ENCODE data around the gene SPINT2.
"Not testable (repeated sequence)": the region's sequence is repeated elsewhere in the genome, so short reads cannot be mapped to it uniquely, and the experiment has no call there.

The SPINT2 gene

GRCh38 chr19:38320969-38321339 is 56.6 kb downstream of the SPINT2 start:
- DNase-seq (ENCODE audit: low read depth): no peak

DNA sequence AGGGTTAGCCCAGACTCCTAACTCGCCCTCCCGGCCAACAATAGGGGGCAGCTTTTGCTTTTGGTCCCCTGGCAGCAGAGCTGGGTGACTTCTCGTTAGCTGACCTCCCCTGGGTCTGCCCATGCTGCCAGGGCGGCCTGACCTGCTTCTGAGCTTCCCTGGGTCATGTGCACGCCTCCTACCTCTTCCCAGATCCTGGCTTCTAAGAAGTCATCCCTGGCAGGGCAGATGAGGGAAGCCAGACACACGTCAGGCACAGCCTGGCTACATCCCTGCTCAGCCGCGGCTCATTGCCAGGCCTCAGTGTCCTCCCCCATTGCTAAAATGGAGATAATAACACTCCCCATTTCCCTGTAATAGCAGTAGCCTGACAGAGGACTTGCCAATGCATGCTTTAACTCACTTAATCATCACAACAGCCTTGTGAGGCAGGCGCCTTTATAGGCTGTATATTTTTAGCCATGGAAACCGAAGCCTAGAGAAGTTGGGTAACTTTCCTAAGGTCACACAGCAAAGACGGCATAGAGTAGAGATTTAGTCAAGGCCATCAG is 57.3 kb downstream of the SPINT2 start:
- DNase-seq (ENCODE audit: low read depth): no peak

DNA sequence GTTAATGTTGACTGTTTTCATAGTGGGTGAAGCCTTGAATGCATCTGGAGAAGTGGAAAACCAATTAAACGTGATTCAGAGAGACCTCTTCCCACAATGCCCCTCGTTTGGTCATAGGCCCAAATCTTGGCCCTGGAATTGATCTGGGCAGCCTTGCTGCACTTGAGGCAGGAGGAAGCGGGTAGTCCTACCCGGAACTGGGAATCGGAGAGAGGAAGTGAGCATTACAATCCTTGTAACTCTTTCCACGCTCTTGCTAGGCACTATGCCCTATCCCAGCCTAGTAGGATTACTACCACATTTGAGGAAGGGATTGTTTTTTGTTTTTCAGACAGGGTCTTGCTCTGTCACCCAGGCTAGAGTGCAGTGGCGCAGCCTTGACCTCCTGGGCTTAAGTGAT is 58.9 kb downstream of the SPINT2 start:
- DNase-seq (ENCODE audit: low read depth): no peak

DNA sequence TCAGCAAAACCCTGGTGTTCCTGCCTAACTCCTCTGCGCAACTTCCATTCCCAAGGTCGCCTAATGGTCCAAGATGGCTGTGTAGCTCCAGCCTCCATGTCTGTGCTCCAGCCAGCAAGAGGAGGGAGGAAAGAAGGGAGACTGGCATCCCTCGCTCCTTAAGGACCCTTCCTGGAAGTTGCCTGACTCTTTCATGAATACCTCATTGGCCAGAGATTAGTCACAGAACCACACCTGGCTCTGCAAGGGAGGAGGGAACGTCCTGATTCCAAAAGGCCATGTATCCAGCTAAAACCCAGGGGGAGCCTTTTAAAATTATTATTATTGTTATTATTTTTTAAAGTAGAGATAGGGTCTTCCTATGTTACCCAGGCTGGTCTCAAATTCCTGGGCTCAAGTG is 60.1 kb downstream of the SPINT2 start:
- no peak for DNase-seq (ENCODE audit: low read depth)

DNA sequence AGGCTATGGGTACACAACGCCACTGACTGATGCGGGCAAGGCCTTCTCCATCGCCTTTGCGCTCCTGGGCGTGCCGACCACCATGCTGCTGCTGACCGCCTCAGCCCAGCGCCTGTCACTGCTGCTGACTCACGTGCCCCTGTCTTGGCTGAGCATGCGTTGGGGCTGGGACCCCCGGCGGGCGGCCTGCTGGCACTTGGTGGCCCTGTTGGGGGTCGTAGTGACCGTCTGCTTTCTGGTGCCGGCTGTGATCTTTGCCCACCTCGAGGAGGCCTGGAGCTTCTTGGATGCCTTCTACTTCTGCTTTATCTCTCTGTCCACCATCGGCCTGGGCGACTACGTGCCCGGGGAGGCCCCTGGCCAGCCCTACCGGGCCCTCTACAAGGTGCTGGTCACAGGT is 62.2 kb downstream of the SPINT2 start:
- no peak for DNase-seq (ENCODE audit: low read depth)

DNA sequence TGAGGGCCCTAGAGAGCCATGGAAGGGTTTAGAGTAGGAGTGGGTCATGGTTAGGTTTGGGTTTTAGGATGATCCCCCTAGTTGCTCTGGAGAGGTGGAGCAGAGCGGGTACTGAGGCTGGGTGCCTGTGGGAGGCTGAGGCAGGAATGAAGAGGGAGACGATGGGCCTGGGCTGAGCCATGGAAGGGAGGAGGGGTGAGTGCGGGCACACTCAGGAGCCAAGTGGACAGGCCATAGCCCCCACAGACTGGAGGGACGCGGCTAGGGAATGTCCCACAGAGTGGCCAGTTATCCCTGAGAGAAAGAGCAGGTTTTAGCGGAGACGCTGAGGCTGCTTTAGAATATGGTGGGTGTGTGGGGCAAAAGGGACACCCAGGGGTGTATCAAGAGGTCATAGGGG is 65.3 kb downstream of the SPINT2 start:
- no peak for DNase-seq (ENCODE audit: low read depth)

GRCh38 chr19:38331728-38332127 is 67.4 kb downstream of the SPINT2 start:
- no peak for DNase-seq (ENCODE audit: low read depth)

- DNase-seq (ENCODE audit: low read depth): no peak
These were observed 68.9 kb downstream of the SPINT2 start for GRCh38 chr19:38333245-38333644.

- peak; percentile 93 for DNase-seq (ENCODE audit: low read depth)
These were observed 71.7 kb downstream of the SPINT2 start for GRCh38 chr19:38335949-38336637.

DNA sequence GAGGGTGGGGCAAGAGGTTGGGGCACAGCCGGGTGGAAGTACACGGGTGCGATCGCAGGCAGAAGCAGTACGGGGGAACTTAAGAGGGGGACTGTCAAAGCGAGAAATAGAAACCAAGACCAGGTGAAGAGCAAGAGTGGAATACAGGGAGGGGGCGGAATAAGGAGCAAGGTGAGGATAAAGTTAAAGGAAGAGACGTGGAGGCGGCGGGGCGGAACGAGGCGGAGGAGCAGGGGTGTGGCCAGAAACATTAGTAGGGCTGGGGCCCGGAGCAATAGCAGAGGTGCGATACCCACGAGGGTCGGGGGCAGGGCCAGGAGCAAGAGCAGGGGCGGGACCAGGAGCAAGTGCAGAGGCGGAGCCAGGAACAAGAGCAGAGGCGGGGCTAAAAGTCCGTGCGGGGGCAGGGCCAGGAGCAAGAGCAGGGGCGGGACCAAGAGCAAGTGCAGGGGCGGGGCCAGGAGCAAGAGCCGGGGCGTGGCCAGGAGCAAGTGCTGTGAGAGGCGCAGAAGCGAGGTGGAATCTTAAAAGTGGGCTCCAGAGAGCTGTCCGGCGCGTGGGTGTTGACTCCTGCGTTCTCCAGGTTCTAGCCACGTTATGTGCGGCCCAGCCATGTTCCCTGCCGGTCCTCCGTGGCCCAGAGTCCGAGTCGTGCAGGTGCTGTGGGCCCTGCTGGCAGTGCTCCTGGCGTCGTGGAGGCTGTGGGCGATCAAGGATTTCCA is 72.4 kb downstream of the SPINT2 start:
- peak; percentile 93 for DNase-seq (ENCODE audit: low read depth)

GRCh38 chr19:38337360-38337653 is 72.9 kb downstream of the SPINT2 start:
- DNase-seq (ENCODE audit: low read depth): no peak

- DNase-seq (ENCODE audit: low read depth): not testable (repeated sequence)
These were observed 74.6 kb downstream of the SPINT2 start for GRCh38 chr19:38339011-38339410.

DNA sequence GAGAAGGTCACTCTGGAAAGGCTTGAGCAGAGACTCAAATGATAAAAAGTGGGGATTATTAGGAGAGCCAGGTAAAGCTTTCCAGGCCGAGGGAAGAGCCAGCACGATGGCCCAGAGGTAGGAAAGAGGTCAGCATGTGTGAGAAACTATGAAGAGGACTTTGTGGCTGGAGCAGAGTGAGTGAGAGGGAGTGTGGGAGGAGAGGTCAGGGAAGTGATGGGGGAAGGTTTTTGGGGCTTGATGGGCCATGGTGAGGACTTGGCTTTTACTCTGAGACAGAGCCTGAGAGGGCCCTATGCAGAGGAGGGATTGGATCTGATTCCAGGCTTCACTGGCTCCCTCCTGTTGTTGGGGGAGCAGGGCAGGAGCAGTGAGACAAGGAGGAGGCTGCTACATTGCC is 76.6 kb downstream of the SPINT2 start:
- no peak for DNase-seq (ENCODE audit: low read depth)

Measured in activated T-cell treated with anti-CD3 and anti-CD28 coated beads for 48 hours (primary cell).